Prostate gland (tissue), 2 donors: ENCODE results near the gene FCER2.

Experiments
- POLR2A ChIP-seq: fragments of 450-650 bp; IDR thresholded peaks from one replicate; pipeline ENCODE4 v1.6.1; 2016; ENCODE audit warnings: antibody characterized with exemption, mild to moderate bottlenecking
- POLR2AphosphoS5 ChIP-seq: sonication (generic); formaldehyde crosslinking; IDR thresholded peaks from one replicate; pipeline ENCODE4 v1.6.1; 2017; ENCODE audit warnings: antibody characterized with exemption
- TF ChIP-seq, protein P1 (sequence below), 4 experiments: fragments of 200-600 bp in 2 of 4; fragments of 450-650 bp in 2 of 4; sonication (generic) in 2 of 4; IDR thresholded peaks; 1 replicate in 3 of 4; 2 replicates in 1 of 4; pipeline ENCODE4 v1.5.1; 2016 to 2019; ENCODE audit warnings: antibody characterized with exemption in 4 of 4, mild to moderate bottlenecking in 2 of 4, moderate library complexity in 2 of 4

- no peak for TF ChIP-seq POLR2A
- TF ChIP-seq, protein P1, sequence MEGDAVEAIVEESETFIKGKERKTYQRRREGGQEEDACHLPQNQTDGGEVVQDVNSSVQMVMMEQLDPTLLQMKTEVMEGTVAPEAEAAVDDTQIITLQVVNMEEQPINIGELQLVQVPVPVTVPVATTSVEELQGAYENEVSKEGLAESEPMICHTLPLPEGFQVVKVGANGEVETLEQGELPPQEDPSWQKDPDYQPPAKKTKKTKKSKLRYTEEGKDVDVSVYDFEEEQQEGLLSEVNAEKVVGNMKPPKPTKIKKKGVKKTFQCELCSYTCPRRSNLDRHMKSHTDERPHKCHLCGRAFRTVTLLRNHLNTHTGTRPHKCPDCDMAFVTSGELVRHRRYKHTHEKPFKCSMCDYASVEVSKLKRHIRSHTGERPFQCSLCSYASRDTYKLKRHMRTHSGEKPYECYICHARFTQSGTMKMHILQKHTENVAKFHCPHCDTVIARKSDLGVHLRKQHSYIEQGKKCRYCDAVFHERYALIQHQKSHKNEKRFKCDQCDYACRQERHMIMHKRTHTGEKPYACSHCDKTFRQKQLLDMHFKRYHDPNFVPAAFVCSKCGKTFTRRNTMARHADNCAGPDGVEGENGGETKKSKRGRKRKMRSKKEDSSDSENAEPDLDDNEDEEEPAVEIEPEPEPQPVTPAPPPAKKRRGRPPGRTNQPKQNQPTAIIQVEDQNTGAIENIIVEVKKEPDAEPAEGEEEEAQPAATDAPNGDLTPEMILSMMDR (IDR thresholded peaks at IDR 0.05) = no peak
- no peak for TF ChIP-seq POLR2AphosphoS5
Measured at GRCh38 chr19:7638802-7639465, 63.0 kb downstream of the FCER2 start.
